SK-N-MC (cell line): ENCODE measurements around the gene HLCS.

Source experiments
- DNase-seq: peaks from one replicate; pipeline ENCODE4 v3.0.0-alpha.2; 2011; ENCODE audit warnings: low read depth, low spot score
- H3K27ac ChIP-seq: fragments of 200-600 bp; sonication (generic); 2 replicates; pipeline ENCODE4 v1.5.1; 2016; ENCODE audit warnings: mixed run types
- H3K36me3 ChIP-seq: fragments of 200-600 bp; sonication (generic); 2 replicates; pipeline ENCODE4 v1.6.1; 2017; ENCODE audit warnings: antibody characterized with exemption, low read length, mixed read lengths; ENCODE audit not compliant: insufficient read depth
- H3K4me3 ChIP-seq: fragments of 200-600 bp; sonication (generic); 2 replicates; pipeline ENCODE4 v1.5.1; 2016
- H3K9ac ChIP-seq: fragments of 200-600 bp; sonication (generic); 2 replicates; pipeline ENCODE4 v1.8.0; 2017; ENCODE audit warnings: mixed run types, mixed read lengths; ENCODE audit not compliant: insufficient read length
- H3K9me3 ChIP-seq: fragments of 200-600 bp; sonication (generic); 2 replicates; pipeline ENCODE4 v1.6.1; 2017; ENCODE audit warnings: low read depth, mild to moderate bottlenecking, antibody characterized with exemption, low read length, moderate library complexity, mixed read lengths
- EZH2 ChIP-seq: fragments of 200-600 bp; sonication (generic); IDR thresholded peaks from one replicate; pipeline ENCODE4 v1.6.1; 2017; ENCODE audit warnings: antibody characterized with exemption
- FOXP2 ChIP-seq: optimal IDR thresholded peaks from 2 replicates; pipeline ENCODE3; 2011; ENCODE audit warnings: mild to moderate bottlenecking, moderate library complexity; ENCODE audit not compliant: insufficient read depth; ENCODE audit errors: extremely low read length, control extremely low read depth
- POLR2AphosphoS5 ChIP-seq: IDR thresholded peaks from 2 replicates; pipeline ENCODE4 v1.6.1; 2012; ENCODE audit warnings: mild to moderate bottlenecking, low read depth, low read length, borderline replicate concordance

HLCS gene

GRCh38 chr21:36902793-36903192, 63.7 kb downstream of the HLCS start:
- no peak for TF ChIP-seq FOXP2
- Histone ChIP-seq H3K36me3 (no peaks in the 10 kb centered on the region), H3K4me3 (no peak overlapping the region), H3K9me3 (no peaks in the 10 kb centered on the region), H3K9ac (no peak overlapping the region), H3K27ac (no peak overlapping the region)
- no peak for DNase-seq

- Histone ChIP-seq H3K27ac (no peak overlapping the region), H3K36me3 (no peaks in the 10 kb centered on the region), H3K9ac (no peak overlapping the region), H3K9me3 (no peaks in the 10 kb centered on the region), H3K4me3 (no peak overlapping the region)
- DNase-seq = no peak
- TF ChIP-seq EZH2 (no peak), POLR2AphosphoS5 (no peak), FOXP2 (no peak)
These were observed 64.1 kb downstream of the HLCS start for GRCh38 chr21:36902331-36902730.

GRCh38 chr21:36901575-36901974, 64.9 kb downstream of the HLCS start:
- no peak for DNase-seq
- Histone ChIP-seq H3K9me3 (no peaks in the 10 kb centered on the region), H3K27ac (no peak overlapping the region), H3K4me3 (no peak overlapping the region), H3K36me3 (no peaks in the 10 kb centered on the region), H3K9ac (no peak overlapping the region)
- no peak for TF ChIP-seq EZH2
- TF ChIP-seq POLR2AphosphoS5 = no peak
- no peak for TF ChIP-seq FOXP2

GRCh38 chr21:36893581-36893980, 72.9 kb downstream of the HLCS start:
- Histone ChIP-seq H3K36me3 (no peaks in the 10 kb centered on the region), H3K9me3 (no peaks in the 10 kb centered on the region), H3K4me3 (no peak overlapping the region), H3K9ac (no peak overlapping the region), H3K27ac (no peak overlapping the region)
- TF ChIP-seq FOXP2 = no peak
- no peak for TF ChIP-seq EZH2
- TF ChIP-seq POLR2AphosphoS5 = no peak
- no peak for DNase-seq

- H3K4me3 ChIP-seq = no peak overlapping the region
- no peaks in the 10 kb centered on the region for H3K9me3 ChIP-seq
- no peak overlapping the region for H3K9ac ChIP-seq
- no peak overlapping the region for H3K27ac ChIP-seq
- TF ChIP-seq POLR2AphosphoS5 = no peak
- no peak for TF ChIP-seq EZH2
- no peak for TF ChIP-seq FOXP2
- H3K36me3 ChIP-seq = no peaks in the 10 kb centered on the region
- no peak for DNase-seq
These were observed 74.3 kb downstream of the HLCS start for GRCh38 chr21:36892201-36892600.

GRCh38 chr21:36891692-36892091, 74.8 kb downstream of the HLCS start:
- no peaks in the 10 kb centered on the region for H3K36me3 ChIP-seq
- H3K4me3 ChIP-seq = no peak overlapping the region
- no peak for DNase-seq
- no peaks in the 10 kb centered on the region for H3K9me3 ChIP-seq
- no peak overlapping the region for H3K9ac ChIP-seq
- H3K27ac ChIP-seq = no peak overlapping the region
- TF ChIP-seq POLR2AphosphoS5 = no peak
- no peak for TF ChIP-seq FOXP2
- no peak for TF ChIP-seq EZH2

- TF ChIP-seq POLR2AphosphoS5 (no peak), EZH2 (no peak)
- Histone ChIP-seq H3K4me3 (no peak overlapping the region), H3K9ac (no peak overlapping the region), H3K27ac (no peak overlapping the region), H3K36me3 (no peaks in the 10 kb centered on the region), H3K9me3 (no peaks in the 10 kb centered on the region)
- no peak for DNase-seq
These were observed 75.3 kb downstream of the HLCS start for GRCh38 chr21:36891121-36891520.

GRCh38 chr21:36890086-36890485, 76.4 kb downstream of the HLCS start:
- no peak overlapping the region for H3K9ac ChIP-seq
- no peak overlapping the region for H3K27ac ChIP-seq
- TF ChIP-seq EZH2 (no peak), POLR2AphosphoS5 (no peak), FOXP2 (no peak)
- no peaks in the 10 kb centered on the region for H3K36me3 ChIP-seq
- no peak overlapping the region for H3K4me3 ChIP-seq
- no peak for DNase-seq
- no peaks in the 10 kb centered on the region for H3K9me3 ChIP-seq

GRCh38 chr21:36889401-36889800, 77.1 kb downstream of the HLCS start:
- Histone ChIP-seq H3K9me3 (no peaks in the 10 kb centered on the region), H3K9ac (no peak overlapping the region), H3K27ac (no peak overlapping the region), H3K4me3 (no peak overlapping the region), H3K36me3 (no peaks in the 10 kb centered on the region)
- TF ChIP-seq POLR2AphosphoS5 (no peak), EZH2 (no peak), FOXP2 (no peak)
- DNase-seq = no peak
